Spinal cord (tissue), 10 donors: ENCODE results near the gene LPCAT3. TPM values are rescaled to one million over a fixed set of nuclear protein-coding genes. Genes with fewer than 3 reads are reported as not detected.
A peak's percentile ranks its signal among the peaks of the same experiment; 100 is the strongest.
"Not testable (repeated sequence)": the region's sequence is repeated elsewhere in the genome, so short reads cannot be mapped to it uniquely, and the experiment has no call there.

Experiments
- DNase-seq, 6 donors: peaks; one replicate each; pipeline versions ENCODE4 v3.0.0 to v3.0.0-alpha.2; 2013 to 2015; ENCODE audit warnings: low spot score in 6 of 6, low read depth in 4 of 6
- H3K27ac ChIP-seq: one replicate; pipeline ENCODE4 v1.5.1; 2013; ENCODE audit warnings: low read depth, low read length, control low read depth
- H3K27me3 ChIP-seq: one replicate; pipeline ENCODE4 v1.6.1; 2013; ENCODE audit warnings: low read length; ENCODE audit not compliant: control insufficient read depth, insufficient read depth
- H3K36me3 ChIP-seq: one replicate; pipeline ENCODE4 v1.6.1; 2013; ENCODE audit warnings: low read length; ENCODE audit not compliant: control insufficient read depth, insufficient read depth
- H3K4me1 ChIP-seq: one replicate; pipeline ENCODE4 v1.6.1; 2013; ENCODE audit warnings: low read length; ENCODE audit not compliant: control insufficient read depth, insufficient read depth
- H3K4me3 ChIP-seq: one replicate; pipeline ENCODE4 v1.5.1; 2013; ENCODE audit warnings: low read depth, low read length, control low read depth
- H3K9me3 ChIP-seq: one replicate; pipeline ENCODE4 v1.6.1; 2013; ENCODE audit warnings: low read length; ENCODE audit not compliant: control insufficient read depth, insufficient read depth
- WGBS: methylation state at CpG from one replicate; pipeline ENCODE4 v1.1.5; 2013; ENCODE audit warnings: missing lambda C conversion rate; ENCODE audit not compliant: insufficient coverage; 5-methylcytosine and 5-hydroxymethylcytosine counted together
- polyA plus RNA-seq, 2 donors: library from polyadenylated mRNA; unstranded; fragments of 120-200 nt; gene quantifications; one replicate each; pipeline ENCODE4 v1.2.1, GENCODE V29; 2013; ENCODE audit not compliant: insufficient read length in 2 of 2
- total RNA-seq, 2 donors: library from RNA; depleted of rRNA in 1 of 2; stranded (reverse); fragments of 120-200 nt in 1 of 2; fragments of >200 nt in 1 of 2; gene quantifications; one replicate each; pipeline versions ENCODE4 v1.2.3 to v1.2.4, GENCODE V29; 2013 to 2014
- donor health status: healthy.

Gene LPCAT3
- total and polyA plus RNA-seq, 4 donors = 12.7 to 42.3 (median 28.0) TPM

- H3K27me3 ChIP-seq = no peaks in the 10 kb centered on the region
- no peaks in the 10 kb centered on the region for H3K36me3 ChIP-seq
- no peak overlapping the region for H3K4me3 ChIP-seq
- H3K9me3 ChIP-seq = no peaks in the 10 kb centered on the region
- no peak for DNase-seq
- peaks cover 9% of the 10 kb centered on the region for H3K4me1 ChIP-seq
- no peak overlapping the region for H3K27ac ChIP-seq
- 100% methylated on average over 1 of the region's 5 CpGs for WGBS
Measured at GRCh38 chr12:7021956-7022355, 3.7 kb upstream of the LPCAT3 start.

GRCh38 chr12:7019043-7019569 is 830 bp upstream of the LPCAT3 start:
- Histone ChIP-seq H3K4me1 (peaks cover 9% of the 10 kb centered on the region), H3K4me3 (peak overlapping the region; percentile 91), H3K9me3 (no peaks in the 10 kb centered on the region), H3K27ac (peak overlapping the region; percentile 67), H3K27me3 (no peaks in the 10 kb centered on the region), H3K36me3 (no peaks in the 10 kb centered on the region)
- DNase-seq = peak in 2 of 6 donors; percentile 16 to 30
- WGBS = 0% methylated on average over 1 of the region's 6 CpGs

DNA sequence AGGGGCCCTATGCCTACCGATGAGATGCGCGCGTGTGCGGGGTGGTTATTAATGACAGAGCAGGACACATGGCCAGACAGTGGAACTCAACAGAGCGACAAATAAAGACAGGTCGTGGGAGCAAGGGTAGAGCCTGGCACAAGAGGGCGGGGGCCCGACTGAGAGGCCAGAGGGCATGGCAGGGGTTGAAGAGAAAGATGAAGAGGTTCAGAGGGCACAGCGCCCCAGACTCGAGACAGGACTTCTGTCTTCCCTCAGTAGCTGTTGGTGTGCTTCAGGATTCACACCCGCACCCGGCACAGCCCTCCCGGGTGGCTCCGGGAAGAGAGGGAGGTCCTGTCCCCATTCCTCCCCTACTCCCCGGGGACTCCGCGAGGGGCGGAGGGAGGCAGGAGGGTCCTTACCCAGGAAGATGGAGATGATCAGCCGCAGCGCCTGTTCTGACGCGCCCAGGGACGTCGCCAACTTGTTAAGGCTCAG is 366 bp downstream of the LPCAT3 start:
- H3K36me3 ChIP-seq = peaks cover 5% of the 10 kb centered on the region
- H3K4me3 ChIP-seq = peak overlapping the region; percentile 91
- no peaks in the 10 kb centered on the region for H3K9me3 ChIP-seq
- no peaks in the 10 kb centered on the region for H3K27me3 ChIP-seq
- WGBS = 0% methylated on average over 25 of the region's 25 CpGs
- H3K4me1 ChIP-seq = peaks cover 9% of the 10 kb centered on the region
- peak overlapping the region; percentile 93 for H3K27ac ChIP-seq
- DNase-seq = no peak

DNA sequence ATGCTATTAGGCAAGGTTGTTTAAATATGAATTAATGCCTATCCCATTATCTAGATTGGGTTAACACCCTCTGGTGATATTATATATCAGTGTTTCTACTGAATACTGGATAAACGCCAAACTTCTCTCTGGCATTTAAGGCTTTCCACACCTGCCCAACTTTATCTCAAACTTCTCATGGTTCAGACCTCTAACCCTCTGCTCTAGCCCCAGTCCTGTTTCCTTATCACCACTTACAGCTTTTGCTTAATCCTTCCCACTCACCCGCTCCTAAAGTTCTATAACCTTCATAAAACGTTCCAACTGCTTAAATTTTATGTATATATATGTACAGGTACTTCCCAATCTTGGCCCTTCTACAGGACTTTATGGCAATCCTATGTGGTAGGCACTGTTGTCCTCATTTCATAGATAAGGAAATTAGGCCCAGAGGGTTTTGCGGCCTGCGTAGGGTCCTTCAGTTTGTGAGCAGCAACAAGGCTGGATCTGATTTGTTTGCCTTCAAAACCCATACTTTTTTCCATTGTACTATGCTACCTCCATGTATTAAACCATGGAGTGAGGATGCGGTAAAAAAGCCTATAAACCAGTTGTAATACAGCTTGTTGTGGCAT is 1.2 kb downstream of the LPCAT3 start:
- 100% methylated on average over 1 of the region's 6 CpGs for WGBS
- no peaks in the 10 kb centered on the region for H3K9me3 ChIP-seq
- peak overlapping the region; percentile 91 for H3K4me3 ChIP-seq
- no peak for DNase-seq
- no peaks in the 10 kb centered on the region for H3K27me3 ChIP-seq
- H3K36me3 ChIP-seq = peaks cover 5% of the 10 kb centered on the region
- H3K27ac ChIP-seq = no peak overlapping the region
- H3K4me1 ChIP-seq = peaks cover 9% of the 10 kb centered on the region

GRCh38 chr12:7015555-7016370 is 2.5 kb downstream of the LPCAT3 start:
- peaks cover 9% of the 10 kb centered on the region for H3K4me1 ChIP-seq
- no peaks in the 10 kb centered on the region for H3K9me3 ChIP-seq
- H3K27me3 ChIP-seq = no peaks in the 10 kb centered on the region
- no peak overlapping the region for H3K4me3 ChIP-seq
- 54% methylated on average over 3 of the region's 6 CpGs for WGBS
- H3K36me3 ChIP-seq = peaks cover 5% of the 10 kb centered on the region
- H3K27ac ChIP-seq = no peak overlapping the region
- DNase-seq = no peak

GRCh38 chr12:7013101-7013500 is 5.2 kb downstream of the LPCAT3 start:
- Histone ChIP-seq H3K9me3 (no peaks in the 10 kb centered on the region), H3K4me1 (peaks cover 5% of the 10 kb centered on the region), H3K36me3 (peaks cover 5% of the 10 kb centered on the region), H3K27ac (no peak overlapping the region), H3K4me3 (no peak overlapping the region), H3K27me3 (no peaks in the 10 kb centered on the region)
- WGBS = 92% methylated on average over 3 of the region's 3 CpGs
- DNase-seq = no peak

DNA sequence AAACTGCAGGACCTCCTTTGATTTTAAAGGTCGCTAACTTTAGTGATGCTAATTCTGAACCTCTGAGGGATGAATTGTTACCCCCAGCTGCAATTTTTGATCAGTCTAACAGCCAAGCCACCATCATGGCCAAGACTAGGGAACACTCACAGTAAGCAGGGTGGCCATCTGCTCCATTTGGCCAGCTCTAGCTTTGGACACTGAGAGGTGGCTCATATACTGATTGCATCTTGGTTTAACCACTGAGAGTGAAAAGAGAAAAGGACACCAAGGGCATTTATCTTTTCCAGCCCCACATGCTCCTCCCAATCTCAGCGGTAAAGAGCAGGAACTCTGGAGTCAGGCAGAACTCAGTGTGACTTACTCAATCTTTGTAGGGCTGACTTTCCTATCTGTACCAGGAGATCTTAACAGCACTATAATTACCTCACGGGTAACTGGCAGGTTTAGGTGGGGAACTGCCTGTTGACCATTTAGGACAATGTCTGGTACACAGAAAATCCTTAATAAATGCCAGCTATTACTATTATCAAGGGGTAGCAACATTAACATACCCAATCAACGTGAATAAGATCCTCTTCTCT is 6.2 kb downstream of the LPCAT3 start:
- Histone ChIP-seq H3K27ac (no peak overlapping the region), H3K9me3 (no peaks in the 10 kb centered on the region), H3K27me3 (no peaks in the 10 kb centered on the region), H3K36me3 (peaks cover 6% of the 10 kb centered on the region), H3K4me3 (no peak overlapping the region), H3K4me1 (no peaks in the 10 kb centered on the region)
- 78% methylated on average over 3 of the region's 4 CpGs for WGBS
- DNase-seq = no peak

GRCh38 chr12:7011398-7011797 is 6.9 kb downstream of the LPCAT3 start:
- not testable (repeated sequence) for H3K9me3 ChIP-seq, H3K4me1 ChIP-seq, H3K27ac ChIP-seq, H3K36me3 ChIP-seq, H3K27me3 ChIP-seq, DNase-seq, H3K4me3 ChIP-seq
- WGBS = no CpG with 5 or more reads among the region's 4 CpGs

DNA sequence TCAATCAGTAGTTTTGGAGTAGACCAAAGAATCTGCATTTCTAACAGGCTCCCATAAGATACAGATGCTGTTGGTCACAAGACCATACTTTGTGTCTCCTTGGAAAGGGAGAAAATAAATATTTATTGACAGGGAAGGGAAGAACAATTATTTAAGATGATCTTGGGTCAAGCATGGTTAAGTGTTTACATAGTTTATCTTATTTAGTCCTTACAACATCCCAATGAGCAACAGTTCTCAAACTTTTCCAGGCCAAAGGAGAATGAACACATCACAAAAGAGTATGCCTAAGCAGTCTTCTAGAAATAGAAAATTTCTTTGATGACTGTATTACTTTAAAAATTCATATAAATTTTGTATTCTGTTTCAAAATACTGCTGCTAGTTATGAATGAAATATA is 8.8 kb downstream of the LPCAT3 start:
- no peaks in the 10 kb centered on the region for H3K4me1 ChIP-seq
- H3K9me3 ChIP-seq = no peaks in the 10 kb centered on the region
- no peak overlapping the region for H3K4me3 ChIP-seq
- no peak for DNase-seq
- no peak overlapping the region for H3K27ac ChIP-seq
- no peaks in the 10 kb centered on the region for H3K27me3 ChIP-seq
- peaks cover 8% of the 10 kb centered on the region for H3K36me3 ChIP-seq
